AG04449 (cell line): Measurements from ENCODE around the gene MCTP1.

Experiments used
- CTCF ChIA-PET: fragments of 350-600 bp; formaldehyde crosslinking; extraction: SDS; loops from one replicate; lab custom pipeline; 2021; ENCODE audit warnings: antibody characterized with exemption; lab: Yijun Ruan, JAX
- POLR2A ChIA-PET: fragments of 400-600, 350-600 bp; formaldehyde crosslinking; extraction: SDS; loops from one replicate; lab custom pipeline; 2020; ENCODE audit warnings: antibody characterized with exemption, inconsistent platforms; lab: Yijun Ruan, JAX
- DNase-seq: peaks from one replicate; pipeline ENCODE4 v3.0.0-alpha.2; 2010; ENCODE audit warnings: low read depth, low spot score
- H3K4me3 ChIP-seq: 2 replicates; pipeline ENCODE4 v1.5.1; 2011; ENCODE audit warnings: low read depth, mild to moderate bottlenecking, control low read depth, low read length
- CTCF ChIP-seq: IDR thresholded peaks from one replicate; pipeline ENCODE4 v1.5.1; 2011; ENCODE audit warnings: mild to moderate bottlenecking, moderate library complexity, low read length, control low read depth, inconsistent platforms; ENCODE audit not compliant: insufficient read depth; ENCODE audit errors: missing control alignments

The MCTP1 gene

GRCh38 chr5:94759022-94759421, 525.9 kb downstream of the MCTP1 start:
- POLR2A ChIA-PET = no interaction called here
- TF ChIP-seq CTCF = no peak
- CTCF ChIA-PET = no interaction called here
- H3K4me3 ChIP-seq = no peak overlapping the region
- DNase-seq = no peak

- ChIA-PET POLR2A (no interaction called here), CTCF (no interaction called here)
- H3K4me3 ChIP-seq = no peak overlapping the region
- TF ChIP-seq CTCF = no peak
- no peak for DNase-seq
These were observed 530.1 kb downstream of the MCTP1 start for GRCh38 chr5:94754824-94755223.

GRCh38 chr5:94751460-94751859, 533.4 kb downstream of the MCTP1 start:
- ChIA-PET CTCF (interaction anchor here (1.3 kb wide), 1 partner anchor 14 kb away, joined by 4 read pairs; no protein-coding TSS in a partner anchor), POLR2A (no interaction called here)
- DNase-seq = no peak
- no peak overlapping the region for H3K4me3 ChIP-seq
- TF ChIP-seq CTCF = no peak

- CTCF ChIA-PET = no interaction called here
- no peak for DNase-seq
These were observed 534.2 kb downstream of the MCTP1 start for GRCh38 chr5:94750681-94751080.

GRCh38 chr5:94749042-94749441, 535.9 kb downstream of the MCTP1 start:
- CTCF ChIA-PET = interaction anchor here (3.2 kb wide), 1 partner anchor 11 kb away, joined by 23 read pairs; no protein-coding TSS in a partner anchor
- POLR2A ChIA-PET = no interaction called here
- no peak for TF ChIP-seq CTCF
- no peak for DNase-seq
- no peak overlapping the region for H3K4me3 ChIP-seq

More at GRCh38 chr5:94750681-94751080, 534.2 kb downstream of the MCTP1 start:
- TF ChIP-seq CTCF = no peak
- H3K4me3 ChIP-seq = no peak overlapping the region
- POLR2A ChIA-PET = no interaction called here

- POLR2A ChIA-PET = no interaction called here
- no peak for DNase-seq
- H3K4me3 ChIP-seq = no peak overlapping the region
- TF ChIP-seq CTCF = no peak
- CTCF ChIA-PET = interaction anchor here (3.2 kb wide), 1 partner anchor 10 kb away, joined by 23 read pairs; no protein-coding TSS in a partner anchor
These were observed 536.7 kb downstream of the MCTP1 start for GRCh38 chr5:94748212-94748611.
